HG03521 (cell line): ENCODE data around the gene TFEB.

ENCODE experiments used
- ATAC-seq: cut with Tn5 transposase; IDR thresholded peaks from one replicate; pipeline ENCODE4 v1.9.1; 2021; ENCODE audit warnings: mild to moderate bottlenecking, moderate library complexity; ENCODE audit not compliant: unreplicated experiment

TFEB gene

GRCh38 chr6:41707565-41708200, 27.7 kb downstream of the TFEB start:
- ATAC-seq: no peak

- ATAC-seq: no peak
Measured at GRCh38 chr6:41706876-41707564, 28.4 kb downstream of the TFEB start.

- ATAC-seq: peak; percentile 74
Measured at GRCh38 chr6:41705996-41706835, 29.2 kb downstream of the TFEB start.

- ATAC-seq: no peak
Measured at GRCh38 chr6:41705311-41705995, 30.0 kb downstream of the TFEB start.

- no peak for ATAC-seq
Measured at GRCh38 chr6:41704656-41705310, 30.6 kb downstream of the TFEB start.

GRCh38 chr6:41704028-41704427, 31.4 kb downstream of the TFEB start:
- no peak for ATAC-seq

- no peak for ATAC-seq
Measured at GRCh38 chr6:41702771-41703494, 32.5 kb downstream of the TFEB start.

- ATAC-seq: no peak
Measured at GRCh38 chr6:41702089-41702745, 33.2 kb downstream of the TFEB start.

GRCh38 chr6:41700463-41701347, 34.7 kb downstream of the TFEB start:
- no peak for ATAC-seq

- ATAC-seq: no peak
Measured at GRCh38 chr6:41699063-41699462, 36.3 kb downstream of the TFEB start.

- no peak for ATAC-seq
Measured at GRCh38 chr6:41697861-41698781, 37.3 kb downstream of the TFEB start.

GRCh38 chr6:41696788-41697187, 38.6 kb downstream of the TFEB start:
- no peak for ATAC-seq

GRCh38 chr6:41695825-41696224, 39.6 kb downstream of the TFEB start:
- ATAC-seq: no peak

- no peak for ATAC-seq
Measured at GRCh38 chr6:41694815-41695526, 40.4 kb downstream of the TFEB start.

- ATAC-seq: no peak
Measured at GRCh38 chr6:41693281-41694240, 41.8 kb downstream of the TFEB start.

- no peak for ATAC-seq
Measured at GRCh38 chr6:41692730-41693129, 42.7 kb downstream of the TFEB start.
